GM10847 (cell line): ENCODE measurements around the gene BMP6.

ENCODE experiments used
- POLR2A ChIP-seq: IDR thresholded peaks from 2 replicates; pipeline ENCODE4 v1.6.1; 2011; ENCODE audit not compliant: insufficient read length; ENCODE audit errors: extremely low read depth

The BMP6 gene

GRCh38 chr6:7703148-7703680, 22.7 kb upstream of the BMP6 start:
- no peak for TF ChIP-seq POLR2A

- TF ChIP-seq POLR2A, result no peak
These were observed 20.4 kb upstream of the BMP6 start for GRCh38 chr6:7705483-7705882.

- TF ChIP-seq POLR2A, result no peak
These were observed 19.6 kb upstream of the BMP6 start for GRCh38 chr6:7706269-7706668.

DNA sequence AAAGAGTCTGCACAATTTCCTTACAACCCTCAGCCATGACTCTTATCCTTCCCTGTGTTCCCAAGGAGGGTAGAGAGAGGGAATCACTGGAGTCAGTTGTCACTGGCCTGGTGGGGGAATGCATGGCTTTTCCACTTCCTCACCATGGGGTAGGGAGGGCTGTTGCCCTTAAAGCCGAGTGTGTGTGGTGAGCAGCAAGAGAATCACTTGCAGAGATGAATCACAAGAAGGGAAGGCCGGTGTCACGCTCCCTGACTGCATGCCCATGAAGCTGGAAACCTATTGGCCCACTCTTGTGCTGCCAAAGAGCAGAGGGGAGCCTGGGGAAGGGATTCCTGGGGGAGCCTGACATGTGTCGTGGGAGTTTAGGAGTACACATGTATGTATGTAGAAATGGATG, 18.1 kb upstream of the BMP6 start:
- no peak for TF ChIP-seq POLR2A

GRCh38 chr6:7719364-7719850, 6.5 kb upstream of the BMP6 start:
- TF ChIP-seq POLR2A, result no peak

DNA sequence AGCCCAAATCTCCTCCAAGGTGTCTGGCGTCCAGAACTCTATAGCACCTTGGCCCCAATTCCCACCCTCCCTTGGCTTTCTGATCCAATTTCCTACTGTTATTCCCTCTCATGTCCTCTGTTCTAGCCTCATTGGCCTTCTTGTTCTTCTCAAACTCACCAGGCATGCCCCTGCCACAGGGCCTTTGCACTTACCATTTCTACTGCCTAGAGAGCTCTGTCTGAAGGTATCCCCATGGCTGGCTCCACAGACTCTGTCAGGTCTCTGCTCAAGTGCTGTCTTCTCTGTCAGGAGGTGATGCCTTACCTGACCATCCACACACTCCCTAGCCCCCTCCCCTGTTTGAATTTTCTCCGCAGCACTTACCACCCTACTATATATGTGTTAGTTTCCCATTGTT, 5.6 kb upstream of the BMP6 start:
- no peak for TF ChIP-seq POLR2A

GRCh38 chr6:7721649-7722048, 4.2 kb upstream of the BMP6 start:
- TF ChIP-seq POLR2A, result no peak

GRCh38 chr6:7723041-7723447, 2.9 kb upstream of the BMP6 start:
- TF ChIP-seq POLR2A, result no peak

- no peak for TF ChIP-seq POLR2A
These were observed 2.3 kb upstream of the BMP6 start for GRCh38 chr6:7723554-7723953.

DNA sequence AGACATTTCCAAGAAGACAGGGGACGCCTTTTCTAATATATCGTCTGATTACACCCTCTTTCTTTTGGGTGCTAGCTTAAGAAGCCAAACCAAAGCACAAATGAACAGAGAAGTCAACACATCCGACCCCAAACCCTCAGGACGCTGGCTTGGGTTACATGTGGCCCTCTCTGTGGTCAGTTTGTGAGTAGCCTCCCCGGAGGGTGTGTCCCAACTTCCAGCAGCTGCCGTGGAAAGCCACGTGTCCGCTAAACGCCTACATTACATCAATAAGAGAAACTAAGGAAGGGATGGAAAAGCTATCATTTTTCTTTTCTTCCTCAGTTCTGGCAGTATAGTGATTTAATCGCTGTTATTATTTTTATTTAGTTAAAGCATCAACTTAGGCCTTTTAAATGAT, 487 bp upstream of the BMP6 start:
- TF ChIP-seq POLR2A, result no peak

GRCh38 chr6:7726416-7727085, 652 bp downstream of the BMP6 start:
- TF ChIP-seq POLR2A, result no peak

DNA sequence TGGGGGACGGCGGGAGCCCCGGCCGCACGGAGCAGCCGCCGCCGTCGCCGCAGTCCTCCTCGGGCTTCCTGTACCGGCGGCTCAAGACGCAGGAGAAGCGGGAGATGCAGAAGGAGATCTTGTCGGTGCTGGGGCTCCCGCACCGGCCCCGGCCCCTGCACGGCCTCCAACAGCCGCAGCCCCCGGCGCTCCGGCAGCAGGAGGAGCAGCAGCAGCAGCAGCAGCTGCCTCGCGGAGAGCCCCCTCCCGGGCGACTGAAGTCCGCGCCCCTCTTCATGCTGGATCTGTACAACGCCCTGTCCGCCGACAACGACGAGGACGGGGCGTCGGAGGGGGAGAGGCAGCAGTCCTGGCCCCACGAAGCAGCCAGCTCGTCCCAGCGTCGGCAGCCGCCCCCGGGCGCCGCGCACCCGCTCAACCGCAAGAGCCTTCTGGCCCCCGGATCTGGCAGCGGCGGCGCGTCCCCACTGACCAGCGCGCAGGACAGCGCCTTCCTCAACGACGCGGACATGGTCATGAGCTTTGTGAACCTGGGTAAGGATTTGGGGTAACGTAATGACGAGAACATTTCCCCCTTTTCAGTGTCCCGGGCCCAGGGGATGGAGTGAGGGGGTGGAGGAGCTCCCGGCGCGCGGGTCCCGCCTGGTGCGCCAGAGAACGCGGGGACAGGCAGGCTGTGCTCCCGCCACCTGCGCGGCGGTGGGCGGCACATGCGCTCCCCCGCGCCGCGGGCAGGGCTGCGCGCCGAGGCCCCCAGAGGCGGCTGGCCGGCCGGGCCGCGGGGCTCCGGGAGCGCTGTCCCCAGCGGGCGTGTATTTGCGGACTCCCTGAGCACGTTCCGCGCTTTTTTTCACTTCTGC, 1.4 kb downstream of the BMP6 start:
- no peak for TF ChIP-seq POLR2A

DNA sequence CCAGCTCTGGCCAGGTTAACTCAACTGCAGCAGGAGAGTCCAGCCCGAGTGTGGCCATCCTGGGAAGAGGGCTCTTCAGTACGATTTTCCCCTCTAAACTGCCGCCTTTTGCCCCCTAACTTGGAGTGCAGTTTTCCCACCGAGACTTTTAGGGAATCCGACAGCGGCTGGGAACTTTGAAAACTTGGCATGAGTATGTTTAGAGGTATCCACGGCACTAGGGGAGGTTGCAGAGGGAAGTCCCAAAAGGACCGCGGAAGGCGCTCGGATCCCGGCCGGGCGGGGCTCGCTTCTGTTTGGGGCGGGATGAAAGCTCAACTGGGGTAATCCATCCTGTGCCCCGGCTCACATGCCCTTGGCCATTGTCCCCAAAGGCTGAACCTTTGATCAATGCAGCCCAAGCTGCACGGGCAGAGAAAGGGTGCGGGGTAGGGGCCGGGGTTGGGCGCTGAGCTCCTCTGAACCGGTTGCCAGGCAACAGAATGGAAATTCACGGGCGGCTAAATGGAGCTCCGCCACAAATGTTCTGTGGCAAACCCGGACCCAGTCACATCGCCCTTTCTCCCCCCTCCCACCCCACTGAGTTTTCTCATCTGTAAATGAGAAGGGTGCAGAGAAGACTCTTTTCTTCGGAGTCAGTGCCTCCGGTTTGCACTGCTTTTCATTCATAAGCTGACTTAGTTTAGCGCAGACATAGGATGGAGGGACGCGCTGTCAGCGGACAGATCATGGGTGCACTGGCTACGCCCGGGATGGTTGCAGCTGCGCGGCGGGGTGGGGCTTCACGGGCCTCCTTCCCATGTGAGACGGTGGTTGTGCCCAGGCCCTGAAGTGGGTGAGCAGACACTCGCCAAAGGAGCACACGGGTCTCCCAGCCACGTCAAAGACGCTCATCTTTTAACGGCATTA, 2.3 kb downstream of the BMP6 start:
- TF ChIP-seq POLR2A, result no peak

- no peak for TF ChIP-seq POLR2A
These were observed 3.1 kb downstream of the BMP6 start for GRCh38 chr6:7728855-7729590.
